WTC11 (cell line): ENCODE results near the gene DISC1.

Experiments used
- AFF4 ChIP-seq: sonication (generic); formaldehyde crosslinking; IDR thresholded peaks from 2 replicates; pipeline ENCODE4 v1.8.1; 2023; ENCODE audit warnings: mild to moderate bottlenecking, missing genetic modification reagents, borderline replicate concordance
- CDX4 ChIP-seq: fragments of 250-450 bp; sonication (Bioruptor Pico); IDR thresholded peaks from 2 replicates; pipeline ENCODE4 v1.9.0; 2021; ENCODE audit warnings: moderate library complexity, mild to moderate bottlenecking, inconsistent platforms, borderline replicate concordance
- CTCF ChIP-seq: fragments of 200-600 bp; IDR thresholded peaks from 2 replicates; pipeline ENCODE4 v1.8.0; 2022; ENCODE audit warnings: antibody characterized with exemption
- E2F1 ChIP-seq: sonication (generic); formaldehyde crosslinking; IDR thresholded peaks from 2 replicates; pipeline ENCODE4 v1.8.0; 2022; ENCODE audit warnings: mild to moderate bottlenecking, missing genetic modification reagents
- NFYB ChIP-seq: sonication (generic); formaldehyde crosslinking; conservative IDR thresholded peaks from 2 replicates; pipeline ENCODE4 v1.8.0; 2022; ENCODE audit warnings: low read depth, missing genetic modification reagents
- SMAD4 ChIP-seq: sonication (generic); formaldehyde crosslinking; IDR thresholded peaks from 2 replicates; pipeline ENCODE4 v1.8.0; 2022; ENCODE audit warnings: mild to moderate bottlenecking, missing genetic modification reagents
- SP1 ChIP-seq: sonication (generic); formaldehyde crosslinking; conservative IDR thresholded peaks from 2 replicates; pipeline ENCODE4 v1.8.1; 2022; ENCODE audit warnings: missing genetic modification reagents
- ZNF121 ChIP-seq: sonication (generic); formaldehyde crosslinking; IDR thresholded peaks from 2 replicates; pipeline ENCODE4 v1.8.0; 2023; ENCODE audit warnings: missing genetic modification reagents

GRCh38 chr1:231681006-231681405 lies 54.4 kb downstream of the DISC1 start:
- TF ChIP-seq SP1 (CRISPR knock-in tag) = no peak
- TF ChIP-seq CDX4 (CRISPR knock-in tag) = no peak
- TF ChIP-seq AFF4 (CRISPR knock-in tag) = no peak
- no peak for TF ChIP-seq ZNF121 (CRISPR knock-in tag)
- no peak for TF ChIP-seq SMAD4 (CRISPR knock-in tag)
- TF ChIP-seq E2F1 (CRISPR knock-in tag) = no peak
- TF ChIP-seq CTCF = no peak
- no peak for TF ChIP-seq NFYB
